ENCODE data around the gene PRDM11. TPM values are rescaled to one million over a fixed set of nuclear protein-coding genes. Genes with fewer than 3 reads are reported as not detected.

Gene PRDM11
- total and polyA plus RNA-seq, 2 of the 8 experiments (the other 6 are each of a cell fraction or from before 2014, with no cell fraction given): 3.6 to 11.7 TPM

- Histone ChIP-seq H3K4me1 (replicated peaks in 1 of 4; ENCODE audit: control insufficient read depth in 3 of 4, insufficient read depth in 4 of 4, low read length in 3 of 4) (peaks cover 0 to 2% (median 0%) of the 10 kb centered on the region in 4 experiments; a peak in 1 of 7 replicates), H3K79me1 (ENCODE audit: low read depth, low read length) (no peaks in the 10 kb centered on the region), H4K5ac (ENCODE audit: insufficient read length, low read depth, low read length) (no peak overlapping the region), H4K8ac (ENCODE audit: extremely low read depth, insufficient read depth, low read length) (no peak overlapping the region), H3K18ac (ENCODE audit: extremely low read depth, low read length) (no peak overlapping the region), H4K91ac (replicated peaks; ENCODE audit: insufficient read length, low read length) (no peak overlapping the region), H3K9ac (replicated peaks in 1 of 4; ENCODE audit: extremely low read depth in 1 of 4, low read depth in 3 of 4, low read length in 3 of 4) (no peak overlapping the region), H3K56ac (replicated peaks; ENCODE audit: insufficient read length, low read depth, low read length) (no peak overlapping the region), H3K23ac (ENCODE audit: insufficient read length) (no peak overlapping the region), H3K27ac (ENCODE audit: low read depth, low read length) (no peak overlapping the region), H4K20me1 (replicated peaks in 1 of 2; ENCODE audit: control insufficient read depth in 1 of 2, insufficient read depth in 2 of 2, low read length in 2 of 2) (no peaks in the 10 kb centered on the region), H3K23me2 (ENCODE audit: low read depth, low read length) (no peaks in the 10 kb centered on the region; the same call in 1 of the 2 replicates), H2AFZ (ENCODE audit: low read length) (no peak overlapping the region), H2BK15ac (ENCODE audit: low read length) (no peak overlapping the region), H3K79me2 (ENCODE audit: control insufficient read depth in 1 of 2, insufficient read depth in 2 of 2, low read length in 2 of 2) (no peaks in the 10 kb centered on the region), H2BK5ac (ENCODE audit: low read depth, low read length) (no peak overlapping the region), H3K4ac (replicated peaks; ENCODE audit: insufficient read length, low read depth, low read length) (no peak overlapping the region), H3K4me2 (ENCODE audit: insufficient read depth in 1 of 2, low read depth in 2 of 2, low read length in 2 of 2) (no peak overlapping the region), H3K14ac (ENCODE audit: insufficient read length) (no peak overlapping the region), H2BK120ac (replicated peaks; ENCODE audit: low read depth, low read length) (no peak overlapping the region), H2BK20ac (ENCODE audit: low read length) (no peak overlapping the region), H2BK12ac (ENCODE audit: low read depth, low read length) (no peak overlapping the region), H3K9me3 (ENCODE audit: insufficient read depth in 2 of 2, low read depth in 1 of 2, low read length in 1 of 2) (no peaks in the 10 kb centered on the region), H2AK5ac (ENCODE audit: low read depth, low read length) (no peak overlapping the region), H3K27me3 (replicated peaks in 1 of 4; ENCODE audit: control insufficient read depth in 3 of 4, extremely low read depth in 1 of 4, insufficient read depth in 3 of 4, low read length in 3 of 4) (peaks cover 0 to 7% (median under 1%) of the 10 kb centered on the region in 4 experiments; a peak in 3 of 7 replicates), H3K36me3 (ENCODE audit: control insufficient read depth in 2 of 4, insufficient read depth in 4 of 4, low read length in 3 of 4) (no peaks in the 10 kb centered on the region), H3K4me3 (ENCODE audit: extremely low read depth in 1 of 4, insufficient read depth in 2 of 4, low read depth in 3 of 4, low read length in 4 of 4) (no peak overlapping the region)
- 100% methylated on average over 1 of the region's 1 CpG; no CpG with 5 or more reads in 1 of the 2 experiments for WGBS, 2 experiments (ENCODE audit: extremely low coverage in 1 of 2, insufficient coverage in 1 of 2, insufficient read length in 1 of 2, insufficient replicate concordance in 2 of 2, low coverage in 1 of 2, low lambda C conversion rate in 2 of 2, missing lambda C conversion rate in 1 of 2)
- no peak for FAIRE-seq
- DNase-seq (ENCODE audit: low read depth in 1 of 2, low spot score in 2 of 2): no peak
- CTCF ChIA-PET (ENCODE audit: partially characterized antibody): interaction anchor here (0.6 to 13.0 kb wide), 28 partner anchors 8 to 492 kb away, joined by 3 to 211 read pairs (median 4); partner anchors contain the start of gene SYT13
- TF ChIP-seq BRCA1 (IDR thresholded peaks at IDR 0.05; ENCODE audit: low read depth, low read length) (no peak), KDM4A (IDR thresholded peaks at IDR 0.05; ENCODE audit: low read depth, low read length, severe bottlenecking) (no peak), SRF (IDR thresholded peaks at IDR 0.05; ENCODE audit: low read depth, low read length) (no peak)
- POLR2A ChIA-PET (ENCODE audit: partially characterized antibody): no interaction called here
Measured at GRCh38 chr11:45266676-45267020, 120.2 kb downstream of the PRDM11 start.

All from H1 (cell line).